Measurements from ENCODE around the gene CYP2A13.

- TF ChIP-seq, protein P1, sequence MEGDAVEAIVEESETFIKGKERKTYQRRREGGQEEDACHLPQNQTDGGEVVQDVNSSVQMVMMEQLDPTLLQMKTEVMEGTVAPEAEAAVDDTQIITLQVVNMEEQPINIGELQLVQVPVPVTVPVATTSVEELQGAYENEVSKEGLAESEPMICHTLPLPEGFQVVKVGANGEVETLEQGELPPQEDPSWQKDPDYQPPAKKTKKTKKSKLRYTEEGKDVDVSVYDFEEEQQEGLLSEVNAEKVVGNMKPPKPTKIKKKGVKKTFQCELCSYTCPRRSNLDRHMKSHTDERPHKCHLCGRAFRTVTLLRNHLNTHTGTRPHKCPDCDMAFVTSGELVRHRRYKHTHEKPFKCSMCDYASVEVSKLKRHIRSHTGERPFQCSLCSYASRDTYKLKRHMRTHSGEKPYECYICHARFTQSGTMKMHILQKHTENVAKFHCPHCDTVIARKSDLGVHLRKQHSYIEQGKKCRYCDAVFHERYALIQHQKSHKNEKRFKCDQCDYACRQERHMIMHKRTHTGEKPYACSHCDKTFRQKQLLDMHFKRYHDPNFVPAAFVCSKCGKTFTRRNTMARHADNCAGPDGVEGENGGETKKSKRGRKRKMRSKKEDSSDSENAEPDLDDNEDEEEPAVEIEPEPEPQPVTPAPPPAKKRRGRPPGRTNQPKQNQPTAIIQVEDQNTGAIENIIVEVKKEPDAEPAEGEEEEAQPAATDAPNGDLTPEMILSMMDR (optimal IDR thresholded peaks at IDR 0.05 in 1 of 3, IDR thresholded peaks at IDR 0.05 in 1 of 3, conservative IDR thresholded peaks at IDR 0.05 in 1 of 3; ENCODE audit: extremely low read depth in 1 of 3, insufficient read depth in 2 of 3, low read length in 3 of 3) = no peak
- TF ChIP-seq EZH2 (IDR thresholded peaks at IDR 0.05; ENCODE audit: low read length) = no peak
Measured at GRCh38 chr19:41088151-41088550, at the start of gene CYP2A13.

All from keratinocyte (primary cell).